Psoas muscle (tissue), 8 donors: ENCODE results near the gene SQSTM1. TPM values are rescaled to one million over a fixed set of nuclear protein-coding genes. Genes with fewer than 3 reads are reported as not detected.

Experiments
- ATAC-seq, 4 donors: fragments of 200-7000 bp; cut with Tn5 transposase; one replicate each; pipeline ENCODE4 v1.9.1; 2020; ENCODE audit warnings: moderate library complexity in 3 of 4, mild to moderate bottlenecking in 2 of 4
- DNase-seq, 2 donors: peaks; one replicate each; pipeline ENCODE4 v3.0.0-alpha.2; 2020
- H3K27ac ChIP-seq: fragments of 200-600 bp; one replicate; pipeline ENCODE4 v1.8.0; 2022
- H3K27me3 ChIP-seq, 3 donors: fragments of 200-600 bp in 1 of 3; one replicate each; pipeline versions ENCODE4 v1.6.1 to v1.8.0; 2013 to 2022; ENCODE audit warnings: low read length in 2 of 3, mild to moderate bottlenecking in 2 of 3, moderate library complexity in 1 of 3; ENCODE audit not compliant: insufficient read depth in 3 of 3
- H3K36me3 ChIP-seq, 2 donors: fragments of 200-600 bp in 1 of 2; one replicate each; pipeline versions ENCODE4 v1.6.1 to v1.8.0; 2013 to 2022; ENCODE audit warnings: low read depth in 1 of 2, mild to moderate bottlenecking in 1 of 2, moderate library complexity in 1 of 2; ENCODE audit not compliant: insufficient read depth in 1 of 2
- H3K4me1 ChIP-seq: fragments of 200-600 bp; one replicate; pipeline ENCODE4 v1.8.0; 2022
- H3K4me3 ChIP-seq: fragments of 200-600 bp; one replicate; pipeline ENCODE4 v1.8.0; 2022; ENCODE audit warnings: mild to moderate bottlenecking
- H3K9me3 ChIP-seq: fragments of 200-600 bp; one replicate; pipeline ENCODE4 v1.8.0; 2022
- CTCF ChIP-seq: fragments of 200-600 bp; IDR thresholded peaks from one replicate; pipeline ENCODE4 v1.8.0; 2022; ENCODE audit warnings: antibody characterized with exemption
- WGBS, 3 donors: extraction: QIAGEN DNeasy Blood & Tissue Kit; methylation state at CpG; one replicate each; pipeline versions ENCODE4 v1.1.6 to v1.1.7; 2013; 5-methylcytosine and 5-hydroxymethylcytosine counted together
- intact Hi-C, 2 donors: fragments of 100-400 bp; cut with DNase I; formaldehyde crosslinking; loops; one replicate each; pipeline versions ENCODE4 v1.11.0 to v1.14.2; 2022
- polyA plus RNA-seq, 3 donors: library from polyadenylated mRNA; stranded (reverse); fragments of 200-250 nt; gene quantifications; one replicate each; pipeline ENCODE4 v1.2.3, GENCODE V29; 2013
- total RNA-seq, 4 donors: library from RNA; stranded (reverse); fragmentation: NEBNext Ultra II Directional in 2 of 4; extraction: Animal tissue kit (Norgen Biotek cat#: 25700) in 2 of 4; gene quantifications; one replicate each; pipeline versions ENCODE4 v1.2.1 to v1.2.4, GENCODE V29; 2021 to 2023
- donor health status: healthy with polysubstance abuse.
- donor health status: DM: no; HTN: no; CAD: no; lungs with moderate emphysema.
- donor health status: Bipolar disorder and iron deficiency.
- donor health status: healthy.
- donor health status: DM: yes; HTN: yes; CAD: no.
- donor health status: DM: no; HTN: no; CAD: no.
- donor health status: DM: no; HTN: no; CAD: no.
- donor health status: DM: yes; HTN: yes; CAD: no.

The SQSTM1 gene
- total and polyA plus RNA-seq, 7 donors, result 463 to 1,199 (median 707) TPM

GRCh38 chr5:179867476-179867875 is 46.8 kb downstream of the SQSTM1 start:
- WGBS, 3 donors, result 85 to 90% (median 89%) methylated on average over 11 of the region's 11 CpGs
- DNase-seq (no peak), ATAC-seq (no peak)
- Histone ChIP-seq H3K9me3 (no peaks in the 10 kb centered on the region), H3K4me3 (no peak overlapping the region), H3K27ac (no peak overlapping the region), H3K36me3 (peaks cover 11 to 93% of the 10 kb centered on the region in 2 donors), H3K27me3 (no peaks in the 10 kb centered on the region), H3K4me1 (peaks cover 6% of the 10 kb centered on the region)
- intact Hi-C loops, result no loop called here
- TF ChIP-seq CTCF, result no peak

- ATAC-seq (no peak), DNase-seq (no peak)
- no peaks in the 10 kb centered on the region for H3K27me3 ChIP-seq
- H3K27ac ChIP-seq, result no peak overlapping the region
- peaks cover 6% of the 10 kb centered on the region for H3K4me1 ChIP-seq
- intact Hi-C loops, result no loop called here
- H3K9me3 ChIP-seq, result no peaks in the 10 kb centered on the region
- H3K36me3 ChIP-seq, result peaks cover 3 to 94% of the 10 kb centered on the region in 2 donors
- TF ChIP-seq CTCF, result no peak
- WGBS, 3 donors, result 93 to 98% (median 97%) methylated on average over 13 to 14 of the region's 14 CpGs
- no peak overlapping the region for H3K4me3 ChIP-seq
Observed at GRCh38 chr5:179868541-179868940, 47.8 kb downstream of the SQSTM1 start.

- H3K36me3 ChIP-seq, result peaks cover 3 to 94% of the 10 kb centered on the region in 2 donors
- no peaks in the 10 kb centered on the region for H3K9me3 ChIP-seq
- no peak overlapping the region for H3K27ac ChIP-seq
- no peak for TF ChIP-seq CTCF
- no peak overlapping the region for H3K4me3 ChIP-seq
- no peaks in the 10 kb centered on the region for H3K27me3 ChIP-seq
- intact Hi-C loops, result no loop called here
- no peak for ATAC-seq
- 85 to 94% (median 86%) methylated on average over 5 of the region's 5 CpGs for WGBS, 3 donors
- H3K4me1 ChIP-seq, result peaks cover 6% of the 10 kb centered on the region
- no peak for DNase-seq
Observed at GRCh38 chr5:179869101-179869500, 48.4 kb downstream of the SQSTM1 start.

- Histone ChIP-seq H3K27ac (no peak overlapping the region), H3K27me3 (no peaks in the 10 kb centered on the region), H3K36me3 (peaks cover 2 to 94% of the 10 kb centered on the region in 2 donors), H3K4me3 (no peak overlapping the region), H3K9me3 (no peaks in the 10 kb centered on the region), H3K4me1 (peaks cover 6% of the 10 kb centered on the region)
- ATAC-seq (no peak), DNase-seq (no peak)
- WGBS, 3 donors, result 90% methylated on average over 16 of the region's 16 CpGs
- no peak for TF ChIP-seq CTCF
- intact Hi-C loops, result loop anchor here in 1 of 2 donors (5.0 kb wide), 2 partner anchors 37 to 222 kb away; partner anchors contain the start of gene TBC1D9B
Observed at GRCh38 chr5:179869641-179870402, 49.1 kb downstream of the SQSTM1 start.
